WTC11 (cell line): ENCODE results near the gene GARRE1.

ENCODE experiments used
- ELF4 ChIP-seq: sonication (generic); formaldehyde crosslinking; IDR thresholded peaks from 2 replicates; pipeline ENCODE4 v1.8.1; 2022; ENCODE audit warnings: low read depth, mild to moderate bottlenecking, moderate library complexity, missing genetic modification reagents
- KAT7 ChIP-seq: sonication (generic); formaldehyde crosslinking; IDR thresholded peaks from 2 replicates; pipeline ENCODE4 v1.8.1; 2023; ENCODE audit warnings: missing genetic modification reagents, mild to moderate bottlenecking, borderline replicate concordance
- NFE2L1 ChIP-seq: sonication (generic); formaldehyde crosslinking; IDR thresholded peaks from 2 replicates; pipeline ENCODE4 v1.8.1; 2023; ENCODE audit warnings: missing genetic modification reagents
- NR2C2 ChIP-seq: sonication (generic); formaldehyde crosslinking; IDR thresholded peaks from 2 replicates; pipeline ENCODE4 v1.8.0; 2022; ENCODE audit warnings: mild to moderate bottlenecking, missing genetic modification reagents
- SP1 ChIP-seq: sonication (generic); formaldehyde crosslinking; conservative IDR thresholded peaks from 2 replicates; pipeline ENCODE4 v1.8.1; 2022; ENCODE audit warnings: missing genetic modification reagents
- ZNF416 ChIP-seq: fragments of 250-450 bp; sonication (Bioruptor Pico); IDR thresholded peaks from 2 replicates; pipeline ENCODE4 v1.9.0; 2021; ENCODE audit warnings: mild to moderate bottlenecking, inconsistent platforms
- TF ChIP-seq, protein P1 (sequence below): fragments of 200-600 bp; IDR thresholded peaks from 2 replicates; pipeline ENCODE4 v1.8.0; 2022; ENCODE audit warnings: antibody characterized with exemption
- TF ChIP-seq, protein P2 (sequence below): sonication (generic); formaldehyde crosslinking; IDR thresholded peaks from 2 replicates; pipeline ENCODE4 v1.8.1; 2022; ENCODE audit warnings: mild to moderate bottlenecking, moderate library complexity, missing genetic modification reagents
- TF ChIP-seq, protein P3 (sequence below): sonication (generic); formaldehyde crosslinking; IDR thresholded peaks from 2 replicates; pipeline ENCODE4 v1.8.0; 2023; ENCODE audit warnings: missing genetic modification reagents
- TF ChIP-seq, protein P4 (sequence below): sonication (generic); formaldehyde crosslinking; IDR thresholded peaks from 2 replicates; pipeline ENCODE4 v1.8.0; 2022; ENCODE audit warnings: mild to moderate bottlenecking, missing genetic modification reagents
- TF ChIP-seq, protein P5 (sequence below): sonication (generic); formaldehyde crosslinking; IDR thresholded peaks from 2 replicates; pipeline ENCODE4 v1.8.0; 2022; ENCODE audit warnings: mild to moderate bottlenecking, missing genetic modification reagents
- TF ChIP-seq, protein P6 (sequence below): sonication (generic); formaldehyde crosslinking; IDR thresholded peaks from 2 replicates; pipeline ENCODE4 v1.8.1; 2023; ENCODE audit warnings: mild to moderate bottlenecking, missing genetic modification reagents, moderate library complexity

DNA sequence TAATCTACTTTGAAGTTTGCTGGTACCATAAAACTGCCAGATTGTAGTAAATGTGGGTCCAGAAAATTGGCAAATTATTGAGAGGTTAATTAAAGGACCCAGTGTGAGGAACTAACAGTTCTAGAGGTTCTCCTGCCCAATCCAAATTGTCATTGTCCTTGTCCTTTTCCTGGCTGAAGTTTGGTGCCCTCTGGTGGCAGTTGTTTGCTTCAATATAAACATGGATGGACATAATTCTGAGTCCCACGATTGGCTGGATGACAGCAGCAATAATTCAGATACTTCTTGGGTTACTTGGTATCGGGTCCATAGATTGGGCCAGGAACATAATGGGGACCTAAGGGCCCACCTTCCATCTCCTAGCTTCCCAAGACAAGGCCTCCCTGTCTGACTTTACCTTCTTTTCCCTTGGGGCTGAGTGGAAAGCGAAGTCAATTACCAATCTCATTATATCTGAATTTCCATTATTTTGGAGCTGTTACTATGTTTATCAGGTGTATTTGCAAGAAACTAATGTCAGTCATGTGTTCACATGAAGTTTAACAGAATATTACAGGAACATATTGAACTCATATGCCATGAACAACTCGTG lies 33.8 kb upstream of the GARRE1 start:
- TF ChIP-seq, protein P1, sequence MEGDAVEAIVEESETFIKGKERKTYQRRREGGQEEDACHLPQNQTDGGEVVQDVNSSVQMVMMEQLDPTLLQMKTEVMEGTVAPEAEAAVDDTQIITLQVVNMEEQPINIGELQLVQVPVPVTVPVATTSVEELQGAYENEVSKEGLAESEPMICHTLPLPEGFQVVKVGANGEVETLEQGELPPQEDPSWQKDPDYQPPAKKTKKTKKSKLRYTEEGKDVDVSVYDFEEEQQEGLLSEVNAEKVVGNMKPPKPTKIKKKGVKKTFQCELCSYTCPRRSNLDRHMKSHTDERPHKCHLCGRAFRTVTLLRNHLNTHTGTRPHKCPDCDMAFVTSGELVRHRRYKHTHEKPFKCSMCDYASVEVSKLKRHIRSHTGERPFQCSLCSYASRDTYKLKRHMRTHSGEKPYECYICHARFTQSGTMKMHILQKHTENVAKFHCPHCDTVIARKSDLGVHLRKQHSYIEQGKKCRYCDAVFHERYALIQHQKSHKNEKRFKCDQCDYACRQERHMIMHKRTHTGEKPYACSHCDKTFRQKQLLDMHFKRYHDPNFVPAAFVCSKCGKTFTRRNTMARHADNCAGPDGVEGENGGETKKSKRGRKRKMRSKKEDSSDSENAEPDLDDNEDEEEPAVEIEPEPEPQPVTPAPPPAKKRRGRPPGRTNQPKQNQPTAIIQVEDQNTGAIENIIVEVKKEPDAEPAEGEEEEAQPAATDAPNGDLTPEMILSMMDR = peak; percentile 52
- TF ChIP-seq NFE2L1 (CRISPR knock-in tag) (no peak), ELF4 (CRISPR knock-in tag) (no peak), ZNF416 (CRISPR knock-in tag) (no peak), SP1 (no peak), KAT7 (CRISPR knock-in tag) (no peak), NR2C2 (CRISPR knock-in tag) (no peak)
- TF ChIP-seq, protein P2, sequence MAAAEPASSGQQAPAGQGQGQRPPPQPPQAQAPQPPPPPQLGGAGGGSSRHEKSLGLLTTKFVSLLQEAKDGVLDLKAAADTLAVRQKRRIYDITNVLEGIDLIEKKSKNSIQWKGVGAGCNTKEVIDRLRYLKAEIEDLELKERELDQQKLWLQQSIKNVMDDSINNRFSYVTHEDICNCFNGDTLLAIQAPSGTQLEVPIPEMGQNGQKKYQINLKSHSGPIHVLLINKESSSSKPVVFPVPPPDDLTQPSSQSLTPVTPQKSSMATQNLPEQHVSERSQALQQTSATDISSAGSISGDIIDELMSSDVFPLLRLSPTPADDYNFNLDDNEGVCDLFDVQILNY (CRISPR knock-in tag) = no peak
- TF ChIP-seq, protein P3, sequence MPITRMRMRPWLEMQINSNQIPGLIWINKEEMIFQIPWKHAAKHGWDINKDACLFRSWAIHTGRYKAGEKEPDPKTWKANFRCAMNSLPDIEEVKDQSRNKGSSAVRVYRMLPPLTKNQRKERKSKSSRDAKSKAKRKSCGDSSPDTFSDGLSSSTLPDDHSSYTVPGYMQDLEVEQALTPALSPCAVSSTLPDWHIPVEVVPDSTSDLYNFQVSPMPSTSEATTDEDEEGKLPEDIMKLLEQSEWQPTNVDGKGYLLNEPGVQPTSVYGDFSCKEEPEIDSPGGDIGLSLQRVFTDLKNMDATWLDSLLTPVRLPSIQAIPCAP (CRISPR knock-in tag) = no peak
- TF ChIP-seq, protein P4, sequence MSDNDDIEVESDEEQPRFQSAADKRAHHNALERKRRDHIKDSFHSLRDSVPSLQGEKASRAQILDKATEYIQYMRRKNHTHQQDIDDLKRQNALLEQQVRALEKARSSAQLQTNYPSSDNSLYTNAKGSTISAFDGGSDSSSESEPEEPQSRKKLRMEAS (CRISPR knock-in tag) = no peak
- TF ChIP-seq, protein P5, sequence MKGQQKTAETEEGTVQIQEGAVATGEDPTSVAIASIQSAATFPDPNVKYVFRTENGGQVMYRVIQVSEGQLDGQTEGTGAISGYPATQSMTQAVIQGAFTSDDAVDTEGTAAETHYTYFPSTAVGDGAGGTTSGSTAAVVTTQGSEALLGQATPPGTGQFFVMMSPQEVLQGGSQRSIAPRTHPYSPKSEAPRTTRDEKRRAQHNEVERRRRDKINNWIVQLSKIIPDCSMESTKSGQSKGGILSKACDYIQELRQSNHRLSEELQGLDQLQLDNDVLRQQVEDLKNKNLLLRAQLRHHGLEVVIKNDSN = no peak
- TF ChIP-seq, protein P6, sequence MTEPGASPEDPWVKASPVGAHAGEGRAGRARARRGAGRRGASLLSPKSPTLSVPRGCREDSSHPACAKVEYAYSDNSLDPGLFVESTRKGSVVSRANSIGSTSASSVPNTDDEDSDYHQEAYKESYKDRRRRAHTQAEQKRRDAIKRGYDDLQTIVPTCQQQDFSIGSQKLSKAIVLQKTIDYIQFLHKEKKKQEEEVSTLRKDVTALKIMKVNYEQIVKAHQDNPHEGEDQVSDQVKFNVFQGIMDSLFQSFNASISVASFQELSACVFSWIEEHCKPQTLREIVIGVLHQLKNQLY (CRISPR knock-in tag) = no peak
